T-cell (primary cell): ENCODE results near the gene NEK11. TPM values are rescaled to one million over a fixed set of nuclear protein-coding genes. Genes with fewer than 3 reads are reported as not detected.

ENCODE experiments used
- ATAC-seq, 4 experiments: fragments of 200-7000 bp in 3 of 4; fragments of 150-1000 bp in 1 of 4; cut with Tn5 transposase; replicated peaks in 1 of 4; 1 replicate in 3 of 4; 2 replicates in 1 of 4; pipeline ENCODE4 v1.10.0; 2021; ENCODE audit warnings: moderate library complexity in 3 of 4, mild to moderate bottlenecking in 2 of 4, moderate number of reproducible peaks in 1 of 4
- CTCF ChIA-PET, 2 donors: fragments of 300-600 bp; sonication (Branson Sonifier 250); formaldehyde crosslinking; loops; one replicate each; lab custom pipeline; 2022; ENCODE audit warnings: antibody characterized with exemption in 2 of 2; lab: Charles Lee
- POLR2A ChIA-PET, 2 donors: fragments of 300-600 bp; sonication (Branson Sonifier 250); formaldehyde crosslinking; loops; one replicate each; lab custom pipeline; 2022; ENCODE audit warnings: antibody characterized with exemption in 2 of 2; lab: Charles Lee
- DNase-seq, 35 experiments: peaks; one replicate each; pipeline versions ENCODE4 v3.0.0 to v3.0.0-alpha.2; 2013 to 2023
- H3K27ac ChIP-seq: one replicate; pipeline ENCODE4 v1.5.1; 2013; ENCODE audit warnings: low read length
- H3K27me3 ChIP-seq, 2 experiments: replicated peaks in 1 of 2; 1 replicate in 1 of 2; 2 replicates in 1 of 2; pipeline versions ENCODE4 v1.6.1 to v1.7.0; 2013; ENCODE audit warnings: low read length in 1 of 2, mixed read lengths in 1 of 2; ENCODE audit not compliant: control insufficient read depth in 2 of 2, insufficient read depth in 2 of 2; ENCODE audit errors: extremely low read depth in 1 of 2
- H3K36me3 ChIP-seq, 2 donors: 1 replicate in 1 of 2; 2 replicates in 1 of 2; pipeline versions ENCODE4 v1.6.1 to v1.7.0; 2013; ENCODE audit warnings: low read length in 1 of 2; ENCODE audit not compliant: control insufficient read depth in 2 of 2, insufficient read depth in 1 of 2; ENCODE audit errors: extremely low read depth in 1 of 2
- H3K4me1 ChIP-seq, 2 experiments: 1 replicate in 1 of 2; 2 replicates in 1 of 2; pipeline versions ENCODE4 v1.6.1 to v1.7.0; 2013; ENCODE audit warnings: low read length in 2 of 2, mixed read lengths in 1 of 2; ENCODE audit not compliant: insufficient read depth in 2 of 2, control insufficient read depth in 1 of 2; ENCODE audit errors: extremely low read depth in 1 of 2
- H3K4me3 ChIP-seq, 2 donors: 1 replicate in 1 of 2; 2 replicates in 1 of 2; pipeline versions ENCODE4 v1.5.1 to v1.7.0; 2013; ENCODE audit warnings: mild to moderate bottlenecking in 2 of 2, low read length in 1 of 2, moderate library complexity in 1 of 2; ENCODE audit not compliant: control insufficient read depth in 1 of 2; ENCODE audit errors: extremely low read depth in 1 of 2
- H3K9me3 ChIP-seq: 2 replicates; pipeline ENCODE4 v1.7.0; 2013
- H3K27ac Mint-ChIP-seq, 2 donors: one replicate each; pipeline ENCODE4 v1.8.0; 2020 to 2021; ENCODE audit warnings: mild to moderate bottlenecking in 2 of 2, mixed read lengths in 2 of 2
- H3K27me3 Mint-ChIP-seq, 2 donors: one replicate each; pipeline ENCODE4 v1.8.0; 2021 to 2022; ENCODE audit warnings: mixed read lengths in 2 of 2
- H3K36me3 Mint-ChIP-seq: one replicate; pipeline ENCODE4 v1.8.0; 2021; ENCODE audit warnings: mixed read lengths
- H3K4me1 Mint-ChIP-seq, 3 donors: one replicate each; pipeline ENCODE4 v1.8.0; 2020 to 2022; ENCODE audit warnings: mixed read lengths in 3 of 3, mild to moderate bottlenecking in 1 of 3
- H3K4me3 Mint-ChIP-seq, 3 donors: one replicate each; pipeline ENCODE4 v1.8.0; 2020 to 2022; ENCODE audit warnings: mild to moderate bottlenecking in 3 of 3, mixed read lengths in 3 of 3, moderate library complexity in 3 of 3
- H3K9me3 Mint-ChIP-seq, 3 donors: one replicate each; pipeline ENCODE4 v1.8.0; 2020 to 2022; ENCODE audit warnings: mixed read lengths in 3 of 3
- WGBS: methylation state at CpG from one replicate; pipeline ENCODE4 v1.1.5; 2013; ENCODE audit warnings: missing lambda C conversion rate; ENCODE audit not compliant: insufficient coverage; 5-methylcytosine and 5-hydroxymethylcytosine counted together
- total RNA-seq, 35 experiments: library from RNA in 6 of 35; stranded (reverse) in 6 of 35; fragments of 120-200 nt in 1 of 35; gene quantifications; one replicate each; pipeline versions ENCODE4 v1.2.1 to v1.2.4 and lab custom pipeline; 2013 to 2026

Gene NEK11
- total RNA-seq, 5 donors from 2014 or later (not counting 1 experiment from before 2014, with no cell fraction given): 3.8 to 6.5 (median 4.5) TPM

GRCh38 chr3:131285456-131285855, 258.8 kb downstream of the NEK11 start:
- peaks cover 0 to 5% of the 10 kb centered on the region in 2 donors for H3K27me3 Mint-ChIP-seq
- H3K27ac Mint-ChIP-seq: no peak overlapping the region
- no peak for DNase-seq
- WGBS: 70% methylated on average over 2 of the region's 3 CpGs
- no peak overlapping the region for H3K4me3 Mint-ChIP-seq
- ChIA-PET CTCF (no interaction called here), POLR2A (no interaction called here)
- no peak overlapping the region for H3K4me3 ChIP-seq
- peaks cover 7% of the 10 kb centered on the region for H3K36me3 Mint-ChIP-seq
- no peaks in the 10 kb centered on the region for H3K36me3 ChIP-seq
- no peak overlapping the region for H3K27ac ChIP-seq
- peaks cover 0 to 5% (median 0%) of the 10 kb centered on the region in 3 donors for H3K9me3 Mint-ChIP-seq
- no peak for ATAC-seq
- H3K9me3 ChIP-seq: no peaks in the 10 kb centered on the region
- no peaks in the 10 kb centered on the region for H3K4me1 Mint-ChIP-seq
- no peaks in the 10 kb centered on the region for H3K4me1 ChIP-seq
- no peaks in the 10 kb centered on the region for H3K27me3 ChIP-seq

GRCh38 chr3:131299836-131300235, 273.2 kb downstream of the NEK11 start:
- no peak for ATAC-seq
- Mint-ChIP-seq H3K4me3 (no peak overlapping the region), H3K27ac (no peak overlapping the region), H3K36me3 (peaks cover 12% of the 10 kb centered on the region), H3K27me3 (peaks cover 4 to 12% of the 10 kb centered on the region in 2 donors), H3K4me1 (no peaks in the 10 kb centered on the region), H3K9me3 (no peaks in the 10 kb centered on the region)
- DNase-seq: no peak
- no peaks in the 10 kb centered on the region for H3K9me3 ChIP-seq
- no peak overlapping the region for H3K27ac ChIP-seq
- H3K4me3 ChIP-seq: no peak overlapping the region
- H3K4me1 ChIP-seq: no peaks in the 10 kb centered on the region
- ChIA-PET POLR2A (no interaction called here), CTCF (no interaction called here)
- no peaks in the 10 kb centered on the region for H3K36me3 ChIP-seq
- peaks cover 0 to 4% of the 10 kb centered on the region in 2 experiments for H3K27me3 ChIP-seq
- WGBS: no CpG with 5 or more reads among the region's 1 CpG

- no peaks in the 10 kb centered on the region for H3K4me1 ChIP-seq
- H3K36me3 Mint-ChIP-seq: peaks cover 16% of the 10 kb centered on the region
- no peak overlapping the region for H3K27ac ChIP-seq
- no peaks in the 10 kb centered on the region for H3K36me3 ChIP-seq
- H3K4me1 Mint-ChIP-seq: no peaks in the 10 kb centered on the region
- no peak overlapping the region for H3K27ac Mint-ChIP-seq
- ChIA-PET CTCF (no interaction called here), POLR2A (no interaction called here)
- no peaks in the 10 kb centered on the region for H3K9me3 Mint-ChIP-seq
- H3K27me3 ChIP-seq: peaks cover 0 to 13% of the 10 kb centered on the region in 2 experiments
- ATAC-seq (no peak), DNase-seq (no peak)
- H3K9me3 ChIP-seq: no peaks in the 10 kb centered on the region
- no peak overlapping the region for H3K4me3 Mint-ChIP-seq
- H3K27me3 Mint-ChIP-seq: peaks cover 4 to 20% of the 10 kb centered on the region in 2 donors
- no peak overlapping the region for H3K4me3 ChIP-seq
Measured at GRCh38 chr3:131303848-131304247, 277.2 kb downstream of the NEK11 start.

GRCh38 chr3:131304890-131305289, 278.2 kb downstream of the NEK11 start:
- peaks cover 0 to 13% of the 10 kb centered on the region in 2 experiments for H3K27me3 ChIP-seq
- ChIA-PET POLR2A (no interaction called here), CTCF (interaction anchor here in 1 of 2 donors (0.6 kb wide), 1 partner anchor 291 kb away, joined by 3 read pairs; no protein-coding TSS in a partner anchor)
- 69% methylated on average over 5 of the region's 5 CpGs for WGBS
- H3K4me1 ChIP-seq: no peaks in the 10 kb centered on the region
- ATAC-seq (no peak), DNase-seq (no peak)
- no peaks in the 10 kb centered on the region for H3K9me3 ChIP-seq
- Mint-ChIP-seq H3K27me3 (peaks cover 4 to 24% of the 10 kb centered on the region in 2 donors), H3K27ac (no peak overlapping the region), H3K4me3 (no peak overlapping the region), H3K9me3 (no peaks in the 10 kb centered on the region), H3K36me3 (peaks cover 10% of the 10 kb centered on the region), H3K4me1 (no peaks in the 10 kb centered on the region)
- H3K27ac ChIP-seq: no peak overlapping the region
- H3K4me3 ChIP-seq: no peak overlapping the region
- H3K36me3 ChIP-seq: no peaks in the 10 kb centered on the region

- Mint-ChIP-seq H3K27ac (no peak overlapping the region), H3K36me3 (peaks cover 4% of the 10 kb centered on the region), H3K27me3 (peaks cover 4 to 24% of the 10 kb centered on the region in 2 donors), H3K9me3 (no peaks in the 10 kb centered on the region), H3K4me3 (no peak overlapping the region), H3K4me1 (no peaks in the 10 kb centered on the region)
- H3K27ac ChIP-seq: no peak overlapping the region
- no peak for DNase-seq
- POLR2A ChIA-PET: interaction anchor here in 1 of 2 donors (0.6 kb wide), 1 partner anchor 1111 kb away, joined by 3 read pairs; the partner anchor contains the start of gene DNAJC13
- ATAC-seq: no peak
- no peak overlapping the region for H3K4me3 ChIP-seq
- CTCF ChIA-PET: no interaction called here
- H3K36me3 ChIP-seq: no peaks in the 10 kb centered on the region
- H3K4me1 ChIP-seq: no peaks in the 10 kb centered on the region
- H3K27me3 ChIP-seq: peaks cover 0 to 13% of the 10 kb centered on the region in 2 experiments
- no peaks in the 10 kb centered on the region for H3K9me3 ChIP-seq
Measured at GRCh38 chr3:131306242-131306641, 279.6 kb downstream of the NEK11 start.

- H3K36me3 ChIP-seq: no peaks in the 10 kb centered on the region
- CTCF ChIA-PET: no interaction called here
- H3K4me3 ChIP-seq: no peak overlapping the region
- no peak overlapping the region for H3K27ac ChIP-seq
- Mint-ChIP-seq H3K4me3 (no peak overlapping the region), H3K9me3 (no peaks in the 10 kb centered on the region), H3K27ac (no peak overlapping the region), H3K4me1 (no peaks in the 10 kb centered on the region), H3K36me3 (no peaks in the 10 kb centered on the region), H3K27me3 (peaks cover 8 to 20% of the 10 kb centered on the region in 2 donors)
- ATAC-seq (no peak), DNase-seq (no peak)
- peaks cover 0 to 2% of the 10 kb centered on the region in 2 experiments for H3K27me3 ChIP-seq
- H3K4me1 ChIP-seq: no peaks in the 10 kb centered on the region
- no peaks in the 10 kb centered on the region for H3K9me3 ChIP-seq
- POLR2A ChIA-PET: interaction anchor here in 1 of 2 donors (0.5 kb wide), 1 partner anchor 893 kb away, joined by 3 read pairs; no protein-coding TSS in a partner anchor
Measured at GRCh38 chr3:131314318-131314717, 287.6 kb downstream of the NEK11 start.

- Mint-ChIP-seq H3K36me3 (no peaks in the 10 kb centered on the region), H3K9me3 (no peaks in the 10 kb centered on the region)
- CTCF ChIA-PET: interaction anchor here in 1 of 2 donors (0.6 kb wide), 1 partner anchor 280 kb away, joined by 3 read pairs; no protein-coding TSS in a partner anchor
Measured at GRCh38 chr3:131315162-131315561, 288.5 kb downstream of the NEK11 start.

More at GRCh38 chr3:131315162-131315561, 288.5 kb downstream of the NEK11 start:
- H3K27me3 Mint-ChIP-seq: peaks cover 8 to 20% of the 10 kb centered on the region in 2 donors
- ATAC-seq: no peak
- H3K4me3 Mint-ChIP-seq: no peak overlapping the region
- WGBS: no CpG with 5 or more reads among the region's 2 CpGs
- Histone ChIP-seq H3K27ac (no peak overlapping the region), H3K9me3 (no peaks in the 10 kb centered on the region), H3K27me3 (peaks cover 0 to 2% of the 10 kb centered on the region in 2 experiments), H3K36me3 (no peaks in the 10 kb centered on the region), H3K4me1 (no peaks in the 10 kb centered on the region), H3K4me3 (no peak overlapping the region)
- DNase-seq: no peak
- POLR2A ChIA-PET: no interaction called here
- no peaks in the 10 kb centered on the region for H3K4me1 Mint-ChIP-seq
- H3K27ac Mint-ChIP-seq: no peak overlapping the region
